HG03064 (cell line): Measurements from ENCODE around the gene RPS28.

Source experiments
- ATAC-seq: cut with Tn5 transposase; IDR thresholded peaks from one replicate; pipeline ENCODE4 v1.9.1; 2021; ENCODE audit warnings: low read depth; ENCODE audit not compliant: unreplicated experiment

The RPS28 gene

DNA sequence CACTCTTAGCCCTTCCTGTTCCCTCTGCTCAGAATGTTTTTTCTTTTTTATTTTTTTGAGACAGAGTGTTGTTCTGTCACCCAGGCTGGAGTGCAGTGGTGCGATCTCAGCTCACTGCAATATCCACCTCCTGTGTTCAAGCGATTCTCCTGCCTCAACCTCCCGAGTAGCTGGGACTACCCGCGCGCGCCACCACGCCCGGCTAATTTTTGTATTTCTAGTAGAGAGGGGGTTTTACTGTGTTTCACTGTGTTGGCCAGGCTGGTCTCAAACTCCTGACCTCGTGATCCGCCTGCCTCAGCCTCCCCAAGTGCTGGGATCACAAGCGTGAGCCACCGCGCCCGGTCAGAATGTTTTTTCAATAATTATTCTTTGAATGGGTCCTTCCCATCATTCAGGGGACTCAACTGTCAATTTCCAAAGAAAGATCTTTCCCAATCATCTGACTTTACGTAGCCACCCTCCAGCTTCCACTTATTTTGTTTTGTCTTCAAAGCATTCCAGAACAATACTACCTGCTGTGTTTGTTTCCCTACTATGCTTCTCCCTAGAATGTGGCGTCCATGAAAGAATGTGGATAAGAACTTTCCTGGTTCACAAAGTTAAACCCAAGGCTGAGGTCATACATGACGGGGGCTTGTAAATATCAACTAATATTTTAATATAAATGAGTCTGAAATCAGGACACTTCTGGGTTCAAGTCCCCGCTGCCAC lies 1.3 kb upstream of the RPS28 start:
- no peak for ATAC-seq

GRCh38 chr19:8320564-8321066 lies 681 bp upstream of the RPS28 start:
- peak; percentile 20 for ATAC-seq

DNA sequence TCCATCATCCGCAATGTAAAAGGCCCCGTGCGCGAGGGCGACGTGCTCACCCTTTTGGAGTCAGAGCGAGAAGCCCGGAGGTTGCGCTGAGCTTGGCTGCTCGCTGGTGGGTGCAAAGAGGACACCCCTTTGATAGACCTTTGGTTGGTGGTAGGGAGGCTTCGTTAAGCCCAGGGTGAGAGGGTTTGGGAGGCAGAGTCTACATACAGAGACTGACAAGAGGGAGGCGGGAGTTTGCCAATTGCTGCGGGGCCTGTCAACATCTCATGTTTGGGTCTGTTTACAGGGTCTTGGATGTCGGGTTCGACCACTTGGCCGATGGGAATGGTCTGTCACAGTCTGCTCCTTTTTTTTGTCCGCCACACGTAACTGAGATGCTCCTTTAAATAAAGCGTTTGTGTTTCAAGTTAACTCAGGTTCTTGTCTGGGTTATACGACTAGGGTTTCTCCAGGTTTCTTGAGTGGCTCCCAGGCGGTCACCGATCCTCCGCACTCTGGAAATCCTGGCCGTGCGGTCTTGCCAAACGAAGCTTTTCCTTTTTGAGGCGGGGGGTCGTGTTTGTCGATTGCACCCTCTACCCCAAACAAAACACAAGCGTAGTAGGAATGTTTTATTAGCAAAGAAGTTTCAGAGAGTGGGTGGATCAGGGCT lies 816 bp downstream of the RPS28 start:
- ATAC-seq = no peak

- ATAC-seq = no peak
Observed at GRCh38 chr19:8322638-8322997, 1.3 kb downstream of the RPS28 start.

GRCh38 chr19:8323781-8324185 lies 2.5 kb downstream of the RPS28 start:
- no peak for ATAC-seq

DNA sequence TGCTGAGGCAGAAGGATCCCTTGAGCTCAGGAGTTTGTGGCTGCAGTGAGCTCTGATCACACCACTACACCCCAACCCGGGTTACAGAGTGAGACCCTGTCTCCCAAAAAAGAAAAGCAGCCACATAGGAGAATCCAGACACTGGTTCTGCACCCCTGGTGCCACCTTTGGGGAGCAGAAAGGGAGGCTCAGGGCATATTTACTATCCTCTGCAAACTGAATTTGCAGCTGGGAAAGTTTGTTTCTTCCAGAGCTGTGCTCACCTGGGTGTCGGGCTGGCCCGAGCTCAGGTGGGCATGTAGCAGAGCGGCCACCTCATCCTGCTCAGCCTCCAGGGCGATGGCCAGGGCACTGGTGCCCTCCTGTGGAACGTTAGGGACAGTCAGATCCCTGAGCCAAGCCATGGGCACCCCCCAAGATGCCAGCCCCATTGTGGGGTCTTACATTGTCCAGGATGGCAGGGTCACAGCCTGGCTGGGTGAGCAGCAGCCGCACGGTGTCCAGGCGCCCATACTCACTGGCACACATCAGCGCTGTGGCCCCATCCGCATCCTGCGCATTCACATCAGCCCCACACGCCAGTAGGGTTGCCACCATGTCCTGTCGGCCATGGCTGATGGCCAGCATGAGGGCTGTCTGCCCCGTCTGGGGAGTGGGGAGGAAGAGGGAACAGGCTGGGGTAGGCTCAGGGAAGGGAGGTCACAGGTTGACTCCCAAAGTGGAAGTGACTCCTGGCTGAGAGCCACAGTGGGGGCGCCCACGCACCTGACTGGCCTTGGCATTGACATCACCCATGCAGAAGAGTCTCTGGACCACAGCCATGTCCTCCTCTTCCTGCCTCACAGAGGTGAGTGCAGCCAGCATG lies 3.1 kb downstream of the RPS28 start:
- ATAC-seq = no peak

GRCh38 chr19:8325454-8325853 lies 4.2 kb downstream of the RPS28 start:
- ATAC-seq = no peak

GRCh38 chr19:8329996-8330395 lies 8.7 kb downstream of the RPS28 start:
- no peak for ATAC-seq

DNA sequence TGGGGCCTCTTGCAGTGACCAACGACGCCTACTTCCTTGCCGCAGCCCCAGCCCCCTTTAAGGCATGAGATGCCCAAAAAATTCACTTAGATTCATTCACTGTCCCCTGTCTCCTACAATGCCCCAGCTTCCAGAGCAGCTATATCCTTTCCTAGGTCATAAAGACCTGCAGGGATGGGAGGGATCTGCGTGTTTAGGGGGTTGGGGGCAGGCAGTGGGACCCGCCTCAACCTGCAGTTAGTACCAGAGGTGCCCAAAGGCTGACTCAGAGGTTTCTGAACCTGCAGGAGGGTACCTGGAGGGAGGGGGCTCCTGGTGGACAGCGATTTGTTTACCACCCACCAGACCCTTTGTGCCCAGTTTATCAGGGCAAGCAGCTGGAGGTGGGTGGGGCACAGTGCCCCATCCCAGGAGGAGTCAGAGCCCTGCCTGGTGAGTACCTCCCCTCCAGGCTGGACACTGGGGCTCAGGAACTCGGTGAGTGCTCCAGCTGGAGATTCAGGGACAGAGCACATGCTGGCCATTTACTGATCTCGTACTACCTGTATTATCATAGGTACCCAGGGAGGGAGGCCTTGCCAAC lies 10.1 kb downstream of the RPS28 start:
- ATAC-seq = no peak

- ATAC-seq = no peak
Observed at GRCh38 chr19:8332976-8333766, 11.9 kb downstream of the RPS28 start.

DNA sequence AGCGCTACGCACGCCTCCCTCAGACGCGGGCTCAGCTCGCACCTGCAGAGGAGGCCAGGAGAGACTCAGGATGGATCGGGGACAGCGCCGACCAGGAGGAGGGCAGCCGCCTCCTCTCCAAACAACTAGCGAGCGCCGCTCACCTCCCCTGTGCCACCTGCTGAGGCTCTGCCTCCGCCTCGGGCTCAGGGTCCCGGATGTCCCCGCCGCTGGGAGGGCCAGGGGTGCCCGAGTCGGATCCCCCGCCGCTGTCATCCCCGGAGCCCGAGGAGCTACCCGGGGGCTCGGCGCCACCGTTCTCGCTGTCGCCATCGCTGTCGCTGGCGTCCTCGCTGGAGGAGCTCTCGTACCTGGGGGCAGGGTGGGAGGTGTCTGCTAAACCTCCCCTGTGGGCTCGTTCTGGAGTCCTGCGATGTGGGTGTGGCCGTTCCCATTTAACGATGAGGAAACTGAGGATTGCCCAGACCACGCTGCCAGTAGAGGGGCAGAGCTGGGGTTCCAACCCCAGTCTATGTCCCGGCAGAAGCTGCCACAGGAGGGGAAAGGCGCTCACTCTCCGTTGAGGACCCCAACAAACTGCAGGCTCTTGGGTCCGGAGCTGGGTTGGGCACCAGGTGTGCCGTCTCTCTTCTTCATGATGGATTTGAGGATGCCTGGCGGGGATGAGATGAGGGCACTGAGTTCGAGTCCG lies 12.6 kb downstream of the RPS28 start:
- ATAC-seq = no peak

GRCh38 chr19:8334458-8335342 lies 13.4 kb downstream of the RPS28 start:
- no peak for ATAC-seq

DNA sequence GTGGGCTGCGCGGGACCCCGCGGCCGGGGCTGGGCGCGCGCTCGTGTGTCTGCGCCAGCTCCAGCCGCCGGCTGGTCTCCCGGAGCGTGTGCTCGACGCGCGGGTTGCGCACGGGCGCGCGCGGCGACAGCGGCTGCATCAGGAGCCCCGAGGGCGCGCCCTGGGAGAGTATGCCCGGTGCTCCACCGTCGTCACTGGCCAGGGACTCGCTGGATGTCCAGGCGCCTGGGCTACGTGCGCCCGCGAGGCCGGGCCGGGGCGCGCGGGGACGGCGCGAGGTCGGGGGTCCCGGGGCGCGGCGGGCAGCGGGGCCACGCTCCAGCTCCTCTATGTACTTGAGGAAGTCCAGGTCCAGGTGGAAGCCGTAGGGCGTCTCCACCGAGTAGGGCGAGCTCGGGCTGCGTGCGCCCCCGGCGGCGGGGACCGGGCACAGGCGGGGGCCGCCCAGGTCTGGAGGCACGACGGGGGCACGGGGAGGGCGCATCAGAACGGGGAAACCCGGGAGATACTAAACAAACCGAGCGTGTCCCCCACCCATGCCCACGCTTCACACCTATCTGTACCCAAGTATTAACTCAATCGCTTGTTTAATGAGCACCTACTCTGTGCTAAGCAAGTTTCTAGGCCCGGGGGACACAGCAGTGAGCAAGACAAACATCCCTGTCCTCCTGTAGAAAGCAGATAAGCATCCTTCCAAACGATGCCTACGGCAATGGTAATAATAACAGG lies 14.2 kb downstream of the RPS28 start:
- no peak for ATAC-seq

- ATAC-seq = no peak
Observed at GRCh38 chr19:8336072-8336569, 14.8 kb downstream of the RPS28 start.

- ATAC-seq = no peak
Observed at GRCh38 chr19:8336660-8337059, 15.4 kb downstream of the RPS28 start.

- ATAC-seq = no peak
Observed at GRCh38 chr19:8337728-8338127, 16.4 kb downstream of the RPS28 start.

DNA sequence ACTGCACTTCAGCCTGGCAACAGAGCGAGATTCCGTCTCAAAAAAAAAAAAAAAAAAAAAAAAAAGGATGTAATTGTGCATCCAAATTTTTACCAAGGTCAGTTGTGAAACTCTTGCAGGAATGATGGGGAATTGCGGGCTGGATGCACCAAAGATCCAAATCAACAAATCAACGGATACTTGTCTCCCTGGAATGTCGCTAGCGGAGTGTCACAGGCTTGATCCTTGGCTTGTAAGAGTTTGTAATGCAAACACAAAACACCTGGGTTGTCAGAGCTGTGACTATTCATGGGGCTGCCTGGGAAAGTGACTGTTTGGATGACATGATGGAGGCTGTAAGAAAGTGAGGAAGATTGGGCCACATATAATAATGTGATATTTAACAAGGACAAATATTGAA lies 17.5 kb downstream of the RPS28 start:
- no peak for ATAC-seq
